ENCODE results near the gene RIPK3.
"Not testable (repeated sequence)": the region's sequence is repeated elsewhere in the genome, so short reads cannot be mapped to it uniquely, and the experiment has no call there.

GRCh38 chr14:24354482-24354825, 14.7 kb upstream of the RIPK3 start:
- not testable (repeated sequence) for TF ChIP-seq CTCF (IDR thresholded peaks at IDR 0.05; ENCODE audit: control extremely low read depth in 1 of 3, insufficient read depth in 1 of 3, low read depth in 1 of 3, low read length in 3 of 3); CEBPB (IDR thresholded peaks at IDR 0.05; ENCODE audit: low read depth, low read length); POLR2AphosphoS5 (IDR thresholded peaks at IDR 0.05; ENCODE audit: low read depth, low read length); SRF (IDR thresholded peaks at IDR 0.05; ENCODE audit: low read depth, low read length); EZH2 (IDR thresholded peaks at IDR 0.05; ENCODE audit: low read depth, low read length, severe bottlenecking); RAD21 (IDR thresholded peaks at IDR 0.05 in 1 of 2, conservative IDR thresholded peaks at IDR 0.05 in 1 of 2; ENCODE audit: low read depth in 2 of 2, low read length in 2 of 2); RXRA (IDR thresholded peaks at IDR 0.05; ENCODE audit: insufficient read depth, low read depth, low read length); EGR1 (IDR thresholded peaks at IDR 0.05; ENCODE audit: borderline replicate concordance, low read depth, low read length); CREB1 (IDR thresholded peaks at IDR 0.05)
